IPS DF 4.7 (cell line): ENCODE results near the gene NELL2.

ENCODE experiments used
- DNase-seq: peaks from one replicate; pipeline ENCODE4 v3.0.0-alpha.2; 2013; ENCODE audit warnings: low spot score; ENCODE audit errors: extremely low read depth

Gene NELL2

GRCh38 chr12:44546060-44546459 lies 330.1 kb downstream of the NELL2 start:
- DNase-seq, result no peak

DNA sequence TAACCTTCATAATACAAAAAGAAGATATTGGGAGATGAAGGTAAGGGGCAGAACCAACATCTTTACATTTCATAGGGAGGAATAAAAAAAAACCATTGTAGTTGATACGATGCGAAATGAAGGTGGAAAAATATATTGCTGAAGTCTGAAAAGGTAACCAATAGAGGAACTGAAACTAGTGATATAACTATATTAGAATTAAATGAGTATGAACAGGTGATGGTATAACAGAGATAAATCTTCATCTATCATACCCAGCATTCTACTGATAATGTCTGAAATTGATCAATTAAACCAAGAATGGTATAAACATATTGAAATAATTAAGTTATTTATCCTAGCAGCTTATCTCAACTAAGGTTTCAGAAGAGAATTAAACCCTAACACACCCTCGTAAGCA lies 332.1 kb downstream of the NELL2 start:
- no peak for DNase-seq

DNA sequence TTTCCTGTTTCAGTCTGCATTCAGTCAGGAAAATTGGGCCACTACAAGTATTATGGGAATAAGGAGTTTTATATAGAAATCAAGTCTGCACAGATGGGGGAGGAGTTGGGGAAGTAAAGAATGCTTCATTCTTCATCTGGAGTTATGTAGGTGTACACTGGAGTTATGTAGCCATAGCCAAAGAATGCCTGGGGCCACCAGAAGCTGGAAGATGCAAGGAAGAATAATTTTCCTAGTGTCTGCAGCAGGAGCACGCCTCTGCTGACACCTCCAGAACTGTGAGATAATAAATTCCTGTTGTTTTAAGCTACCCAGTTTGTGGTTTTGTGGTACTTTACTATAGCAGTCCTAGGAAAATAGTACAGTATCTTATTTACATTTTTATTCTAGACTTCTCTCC lies 333.4 kb downstream of the NELL2 start:
- no peak for DNase-seq

- DNase-seq, result no peak
Measured at GRCh38 chr12:44537354-44537753, 338.8 kb downstream of the NELL2 start.

DNA sequence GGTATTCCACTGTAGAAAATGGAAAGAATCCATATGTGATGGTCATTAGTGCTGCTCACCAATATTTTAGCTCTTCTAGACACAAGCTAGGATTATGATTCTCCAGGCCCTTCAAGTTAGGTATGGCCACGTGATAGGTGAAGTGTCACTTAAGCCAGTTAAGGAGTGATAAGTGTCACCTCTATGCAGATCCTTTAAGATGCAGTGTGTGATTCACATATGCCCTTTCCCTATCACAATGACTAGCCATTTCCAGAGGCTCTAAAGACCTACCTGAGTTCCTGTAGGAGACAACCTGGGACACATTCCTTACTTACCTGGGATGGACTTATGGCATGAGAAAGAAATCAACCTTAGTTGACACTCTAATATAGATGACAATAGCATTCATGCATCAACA lies 343.2 kb downstream of the NELL2 start:
- DNase-seq, result no peak

GRCh38 chr12:44531320-44531971 lies 344.7 kb downstream of the NELL2 start:
- no peak for DNase-seq

DNA sequence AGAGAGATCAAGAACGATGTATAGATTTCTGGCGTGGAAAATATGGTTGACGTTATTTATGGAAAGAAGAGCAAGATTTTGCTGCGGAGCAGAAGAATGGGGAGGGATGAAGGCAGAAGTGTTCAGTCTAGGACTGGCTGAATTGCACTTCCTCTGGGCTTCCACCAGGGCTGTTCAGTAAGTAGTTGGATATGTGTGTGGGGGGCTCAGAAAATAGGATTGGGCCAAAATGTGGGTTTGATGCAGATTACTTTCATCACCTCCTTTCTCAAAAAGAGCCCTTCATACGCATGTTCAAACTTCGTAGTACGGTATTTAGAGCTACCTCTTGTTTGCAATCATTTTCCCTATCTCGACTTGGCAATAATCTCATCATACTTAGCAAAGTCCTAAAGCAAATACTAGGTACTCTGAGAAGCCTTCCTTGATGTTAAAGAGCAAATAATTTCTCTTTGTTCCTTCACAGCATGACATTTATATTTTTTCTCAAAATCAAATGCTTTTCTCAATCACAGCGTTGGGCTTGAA lies 349.4 kb downstream of the NELL2 start:
- no peak for DNase-seq

DNA sequence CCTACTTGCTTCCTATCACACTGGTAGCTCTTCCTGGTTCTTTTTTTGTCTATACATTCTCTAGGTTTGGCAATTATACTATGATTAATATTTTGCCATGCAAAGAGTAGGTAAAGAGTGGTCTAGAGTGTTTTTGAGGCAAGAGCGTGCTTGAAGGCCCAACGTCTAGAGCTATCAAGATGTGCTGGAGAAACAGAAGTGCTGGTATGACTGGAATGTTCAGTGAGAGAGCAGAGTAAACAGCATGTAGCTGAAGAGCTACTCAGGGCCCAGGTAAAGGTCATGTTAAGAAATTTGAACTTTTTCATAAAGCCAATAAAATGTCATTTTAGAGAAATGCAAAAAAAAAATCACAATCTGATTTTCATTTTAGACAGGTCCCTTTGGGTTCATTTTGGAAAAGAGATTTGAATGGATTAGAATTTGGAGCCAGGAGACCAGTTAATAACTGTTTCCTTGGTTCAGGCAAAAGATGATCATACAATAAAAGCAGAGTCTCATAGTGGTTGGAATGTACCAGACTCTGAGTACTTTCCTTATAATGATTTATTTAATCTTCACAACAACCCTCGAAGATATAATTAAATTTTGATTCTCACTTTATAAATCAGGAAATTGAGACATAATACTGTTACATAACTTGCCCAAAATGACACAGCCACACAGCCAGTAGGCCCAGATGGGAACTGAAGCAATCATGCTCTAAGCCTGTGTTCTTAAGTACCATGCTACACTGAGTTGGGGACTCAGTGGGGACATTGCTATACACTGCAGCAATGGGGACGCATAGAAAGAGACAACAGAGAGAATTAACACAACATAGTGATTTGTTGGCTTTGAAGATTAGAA lies 350.1 kb downstream of the NELL2 start:
- no peak for DNase-seq

DNA sequence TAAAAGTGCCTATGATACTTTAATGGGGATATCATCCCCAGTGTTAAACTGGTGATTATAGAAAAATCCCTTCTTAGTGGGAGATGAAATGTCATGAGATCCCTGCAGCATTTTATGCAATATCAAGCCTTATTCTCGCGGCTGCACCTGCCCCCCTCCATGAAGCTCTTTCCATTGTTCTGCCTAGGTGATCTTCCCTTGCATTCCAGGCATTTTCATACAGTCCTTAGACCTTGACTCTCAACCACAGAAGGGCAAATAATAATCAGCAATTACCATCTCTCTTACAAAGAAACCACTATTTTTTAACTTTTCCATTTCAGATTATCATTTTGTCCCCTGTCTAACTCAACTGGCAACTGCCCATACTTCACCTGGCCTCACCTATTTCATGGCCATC lies 352.3 kb downstream of the NELL2 start:
- no peak for DNase-seq

GRCh38 chr12:44521702-44522101 lies 354.4 kb downstream of the NELL2 start:
- DNase-seq, result no peak

- no peak for DNase-seq
Measured at GRCh38 chr12:44519931-44520330, 356.2 kb downstream of the NELL2 start.

- no peak for DNase-seq
Measured at GRCh38 chr12:44511289-44511688, 364.8 kb downstream of the NELL2 start.

- no peak for DNase-seq
Measured at GRCh38 chr12:44510510-44510909, 365.6 kb downstream of the NELL2 start.

- no peak for DNase-seq
Measured at GRCh38 chr12:44510076-44510475, 366.0 kb downstream of the NELL2 start.

DNA sequence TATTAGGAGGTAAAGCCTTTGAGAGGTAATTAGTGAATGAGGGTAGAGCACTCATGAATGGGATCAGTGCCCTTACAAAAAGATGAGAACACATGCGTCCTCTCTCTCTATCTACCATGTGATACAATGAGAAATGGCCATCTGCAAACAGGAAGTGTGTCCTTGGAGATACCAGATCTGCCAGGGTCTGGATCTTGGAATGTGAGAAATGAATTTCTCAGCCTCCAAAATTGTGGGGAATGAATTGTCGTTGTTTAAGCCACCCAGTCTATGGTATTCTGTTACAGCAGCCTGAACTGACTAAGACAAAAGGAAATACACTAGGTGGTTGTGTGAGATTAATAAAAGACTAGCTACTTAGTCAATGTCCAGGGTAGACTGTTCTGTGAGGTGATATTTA lies 366.6 kb downstream of the NELL2 start:
- no peak for DNase-seq

DNA sequence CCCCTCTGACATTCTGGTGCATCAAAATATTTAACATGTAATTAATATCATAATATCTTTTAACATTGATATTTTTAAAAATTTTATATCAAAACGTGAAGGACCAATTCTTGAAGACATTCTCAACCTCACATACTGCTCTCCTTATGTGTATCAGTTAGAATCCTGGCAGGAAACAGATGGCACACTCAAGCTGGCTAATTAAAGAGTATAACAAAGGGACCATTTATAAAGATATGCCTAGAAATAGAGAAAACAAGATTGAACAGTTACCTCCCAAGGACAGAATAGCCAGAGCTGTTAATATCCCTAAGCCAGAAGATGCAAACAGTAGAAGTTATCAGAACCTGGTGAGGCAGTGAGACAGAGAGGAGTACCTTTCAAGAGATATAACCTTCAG lies 368.7 kb downstream of the NELL2 start:
- DNase-seq, result no peak

DNA sequence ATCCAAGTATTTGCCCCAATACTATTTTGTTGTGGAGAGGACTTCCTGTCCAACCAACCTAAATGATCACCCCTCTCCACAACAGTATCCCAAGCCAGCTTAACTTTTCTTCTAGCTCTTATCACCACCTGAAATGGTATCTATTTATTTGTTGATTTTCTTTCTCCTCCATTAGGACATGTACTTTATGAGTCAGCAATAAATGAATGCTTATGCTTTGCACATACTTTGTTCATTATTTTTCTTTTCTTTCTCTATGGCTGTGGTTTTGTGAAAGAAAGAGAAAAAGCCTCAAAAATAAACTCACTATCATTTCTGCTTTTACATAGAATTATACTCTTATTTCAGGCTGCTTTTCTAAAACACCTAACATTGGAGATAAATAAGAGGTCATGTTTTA lies 371.3 kb downstream of the NELL2 start:
- no peak for DNase-seq

DNA sequence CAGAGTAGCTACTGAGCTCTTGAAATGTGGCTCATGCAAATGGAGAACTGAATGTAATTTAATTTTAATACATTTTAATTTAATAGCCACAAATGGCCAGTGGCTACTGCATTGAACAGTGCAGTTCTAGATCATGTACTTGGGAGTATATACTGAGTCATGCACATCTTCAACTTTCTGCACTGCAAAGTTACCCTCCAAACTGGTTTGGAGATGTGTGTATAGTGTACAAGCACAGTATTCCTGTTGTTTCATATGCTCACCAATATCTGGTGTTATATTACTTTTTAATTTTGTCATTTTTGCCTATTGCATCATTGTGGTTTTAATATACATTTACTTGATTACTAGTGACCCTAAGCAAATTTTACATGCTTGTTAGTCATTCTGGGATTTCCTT lies 372.8 kb downstream of the NELL2 start:
- DNase-seq, result no peak

DNA sequence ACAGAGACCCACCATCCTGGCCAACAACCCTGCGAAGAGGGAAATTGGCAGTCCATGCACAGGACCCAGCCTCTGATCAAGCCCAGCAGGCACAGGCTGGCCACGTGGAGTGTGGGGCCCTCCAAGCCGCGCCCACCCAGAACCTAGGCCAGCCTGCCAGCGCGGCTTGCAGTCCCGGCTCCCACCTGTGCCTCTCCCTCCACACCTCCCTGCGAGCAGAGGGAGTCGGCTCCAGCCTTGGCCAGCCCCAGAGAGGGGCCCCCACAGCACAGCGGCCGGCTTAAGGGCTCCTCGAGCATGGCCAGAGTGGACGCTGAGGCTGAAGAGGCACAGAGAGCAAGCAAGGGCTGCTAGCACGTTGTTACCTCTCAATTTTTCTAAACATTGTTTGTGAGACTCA lies 373.4 kb downstream of the NELL2 start:
- DNase-seq, result no peak

- no peak for DNase-seq
Measured at GRCh38 chr12:44500423-44500822, 375.7 kb downstream of the NELL2 start.

DNA sequence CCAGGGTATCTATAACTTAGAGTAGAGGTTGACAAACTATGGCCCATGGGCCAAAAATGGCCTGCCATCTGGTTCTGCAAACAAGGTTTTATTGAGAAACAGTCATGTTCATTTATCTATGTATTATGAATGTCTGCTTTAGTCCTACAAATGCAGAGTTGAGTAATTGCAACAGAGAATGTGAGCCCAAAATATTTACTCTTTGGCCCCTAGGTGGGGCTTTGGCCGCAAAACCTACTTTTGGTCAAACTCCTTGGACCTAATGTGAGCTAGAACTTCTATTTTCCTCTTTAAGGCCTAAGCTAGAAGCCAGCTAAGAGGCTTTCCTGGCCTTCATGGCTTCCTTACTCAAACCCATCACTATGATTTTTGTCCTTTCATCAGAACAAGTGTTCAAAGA lies 379.1 kb downstream of the NELL2 start:
- DNase-seq, result no peak

DNA sequence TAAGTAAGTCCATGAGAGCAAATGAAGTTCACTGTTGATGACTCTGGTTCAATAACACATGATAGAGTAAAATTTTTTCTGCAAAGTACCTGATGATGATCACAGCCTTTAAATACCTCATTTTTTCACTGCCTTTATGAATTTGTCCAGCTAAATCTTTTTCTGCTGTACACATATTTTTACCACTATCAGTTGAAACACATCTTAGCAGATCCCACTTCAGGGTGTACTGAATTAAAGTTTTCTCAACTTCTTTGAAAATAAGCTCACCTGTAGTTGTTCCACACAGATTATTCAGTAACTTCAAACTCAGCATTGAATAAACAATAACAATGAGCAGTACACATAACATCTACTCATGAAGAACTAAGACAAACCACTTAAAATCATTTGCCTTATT lies 385.9 kb downstream of the NELL2 start:
- no peak for DNase-seq

DNA sequence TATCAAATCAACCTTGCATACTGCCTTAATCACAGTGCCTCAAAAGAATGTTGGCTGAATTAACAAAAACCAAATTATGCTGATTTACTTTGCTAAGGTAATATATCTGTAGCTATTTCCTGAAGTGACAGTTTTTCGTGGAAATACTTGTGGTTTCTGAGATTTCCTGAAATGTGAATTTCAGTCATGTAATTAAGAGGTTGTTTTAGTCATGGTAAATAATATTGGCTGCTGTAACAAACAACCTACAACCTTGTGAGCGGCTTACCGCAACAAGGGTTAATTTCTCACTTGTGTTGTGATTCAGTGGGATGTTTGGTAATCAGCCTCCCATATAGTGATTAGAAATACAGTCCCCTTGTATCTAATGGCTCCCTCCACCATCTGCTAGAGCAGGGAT lies 387.9 kb downstream of the NELL2 start:
- DNase-seq, result no peak
